Measurements from ENCODE around the gene LETM1. TPM values are rescaled to one million over a fixed set of nuclear protein-coding genes. Genes with fewer than 3 reads are reported as not detected.

Gene LETM1
- total RNA-seq, 1 experiment from 2014 or later = 63.9 TPM

DNA sequence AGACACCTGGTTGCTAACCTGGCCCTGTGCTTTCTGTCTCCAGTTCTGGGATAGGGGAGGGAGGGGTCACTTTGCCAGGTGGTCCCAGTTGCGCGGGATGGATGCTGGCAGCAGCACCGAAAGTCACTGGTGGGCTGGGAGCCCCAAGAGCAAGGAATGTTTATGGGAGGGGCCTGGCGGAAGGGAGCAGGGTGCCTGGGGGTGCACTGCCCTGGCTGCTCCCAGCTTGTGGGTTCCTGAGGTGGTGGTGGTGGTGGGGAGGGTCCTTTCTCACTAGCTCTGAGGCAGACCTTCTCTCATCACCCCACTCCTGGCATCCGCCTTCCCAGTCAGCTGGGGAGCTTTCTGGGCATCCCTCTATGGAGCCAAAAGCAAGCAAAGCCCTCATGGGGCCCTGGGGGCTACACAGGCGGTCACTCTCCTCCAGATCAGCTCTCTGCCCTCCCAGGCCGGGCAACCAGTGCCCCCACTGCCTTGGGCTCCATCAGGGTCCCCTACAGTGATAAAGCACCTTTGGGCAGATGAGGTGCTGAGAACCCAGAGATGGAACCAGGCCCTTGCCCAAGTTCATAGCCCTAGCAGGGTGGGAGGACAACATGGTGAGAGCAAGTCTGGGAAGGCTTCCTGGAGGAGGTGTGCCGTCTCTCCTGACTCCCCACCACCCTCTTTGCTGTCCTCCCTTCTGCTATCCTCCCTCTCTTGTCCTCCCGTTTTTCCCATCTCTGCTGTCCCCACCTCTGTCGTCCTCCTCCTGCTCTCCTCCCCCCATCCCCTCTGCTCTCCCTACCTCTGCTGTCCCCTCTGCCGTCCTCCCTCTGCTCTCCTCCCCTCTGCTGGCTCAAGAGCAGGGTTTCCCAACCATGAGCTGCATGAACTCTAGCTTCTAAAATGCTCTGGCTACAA is 46.9 kb downstream of the LETM1 start:
- Mint-ChIP-seq H3K36me3 (ENCODE audit: insufficient read depth, unreplicated experiment) (peaks cover 52% of the 10 kb centered on the region), H3K9me3 (ENCODE audit: unreplicated experiment) (no peaks in the 10 kb centered on the region), H3K27me3 (ENCODE audit: insufficient read depth, unreplicated experiment) (no peaks in the 10 kb centered on the region), H3K4me1 (ENCODE audit: low read depth, unreplicated experiment) (no peaks in the 10 kb centered on the region), H3K27ac (ENCODE audit: unreplicated experiment) (peak overlapping the region; percentile 12), H3K4me3 (ENCODE audit: unreplicated experiment) (no peak overlapping the region)
- intact Hi-C loops (cut with micrococcal nuclease; ENCODE audit: unreplicated experiment) = no loop called here
- TF ChIP-seq, protein P1, sequence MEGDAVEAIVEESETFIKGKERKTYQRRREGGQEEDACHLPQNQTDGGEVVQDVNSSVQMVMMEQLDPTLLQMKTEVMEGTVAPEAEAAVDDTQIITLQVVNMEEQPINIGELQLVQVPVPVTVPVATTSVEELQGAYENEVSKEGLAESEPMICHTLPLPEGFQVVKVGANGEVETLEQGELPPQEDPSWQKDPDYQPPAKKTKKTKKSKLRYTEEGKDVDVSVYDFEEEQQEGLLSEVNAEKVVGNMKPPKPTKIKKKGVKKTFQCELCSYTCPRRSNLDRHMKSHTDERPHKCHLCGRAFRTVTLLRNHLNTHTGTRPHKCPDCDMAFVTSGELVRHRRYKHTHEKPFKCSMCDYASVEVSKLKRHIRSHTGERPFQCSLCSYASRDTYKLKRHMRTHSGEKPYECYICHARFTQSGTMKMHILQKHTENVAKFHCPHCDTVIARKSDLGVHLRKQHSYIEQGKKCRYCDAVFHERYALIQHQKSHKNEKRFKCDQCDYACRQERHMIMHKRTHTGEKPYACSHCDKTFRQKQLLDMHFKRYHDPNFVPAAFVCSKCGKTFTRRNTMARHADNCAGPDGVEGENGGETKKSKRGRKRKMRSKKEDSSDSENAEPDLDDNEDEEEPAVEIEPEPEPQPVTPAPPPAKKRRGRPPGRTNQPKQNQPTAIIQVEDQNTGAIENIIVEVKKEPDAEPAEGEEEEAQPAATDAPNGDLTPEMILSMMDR (IDR thresholded peaks at IDR 0.05; ENCODE audit: insufficient read depth in 1 of 2, low read depth in 1 of 2, low read length in 1 of 2, severe bottlenecking in 1 of 2, unreplicated experiment in 1 of 2) = no peak
- POLR2A ChIA-PET = interaction anchor here (0.6 to 0.8 kb wide), 2 partner anchors 14 to 88 kb away, joined by 3 to 11 read pairs; partner anchors contain the start of genes TACC3 and TMEM129
- H3K4me1 ChIP-seq = peaks cover 4% of the 10 kb centered on the region; the same call in 1 of the 2 replicates
- BruUV-seq (replicated peaks) = no TSS peak
- no peaks in the 10 kb centered on the region for H3K27me3 ChIP-seq (replicated peaks; ENCODE audit: control insufficient read depth, insufficient read depth, low read length)
- no peak overlapping the region for H3K4me3 ChIP-seq (ENCODE audit: low read depth, low read length)
- no peaks in the 10 kb centered on the region; the same call in 1 of the 2 replicates for H3K36me3 ChIP-seq (ENCODE audit: control insufficient read depth, insufficient read depth, low read length)
- H3K9me3 ChIP-seq = no peaks in the 10 kb centered on the region
- CTCF ChIA-PET = interaction anchor here (1.0 to 3.1 kb wide), 8 partner anchors 14 to 61 kb away, joined by 3 to 23 read pairs (median 4); no protein-coding TSS in a partner anchor
- no peak for DNase-seq

DNA sequence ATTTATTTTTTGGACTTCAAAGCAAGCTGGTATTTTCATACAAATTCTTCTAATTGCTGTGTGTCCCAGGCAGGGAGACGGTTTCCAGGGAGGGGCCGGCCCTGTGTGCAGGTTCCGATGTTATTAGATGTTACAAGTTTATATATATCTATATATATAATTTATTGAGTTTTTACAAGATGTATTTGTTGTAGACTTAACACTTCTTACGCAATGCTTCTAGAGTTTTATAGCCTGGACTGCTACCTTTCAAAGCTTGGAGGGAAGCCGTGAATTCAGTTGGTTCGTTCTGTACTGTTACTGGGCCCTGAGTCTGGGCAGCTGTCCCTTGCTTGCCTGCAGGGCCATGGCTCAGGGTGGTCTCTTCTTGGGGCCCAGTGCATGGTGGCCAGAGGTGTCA is 47.6 kb downstream of the LETM1 start:
- Mint-ChIP-seq H3K9me3 (ENCODE audit: unreplicated experiment) (no peaks in the 10 kb centered on the region), H3K4me1 (ENCODE audit: low read depth, unreplicated experiment) (no peaks in the 10 kb centered on the region), H3K27ac (ENCODE audit: unreplicated experiment) (no peak overlapping the region), H3K4me3 (ENCODE audit: unreplicated experiment) (no peak overlapping the region), H3K36me3 (ENCODE audit: insufficient read depth, unreplicated experiment) (peaks cover 55% of the 10 kb centered on the region), H3K27me3 (ENCODE audit: insufficient read depth, unreplicated experiment) (no peaks in the 10 kb centered on the region)
- Histone ChIP-seq H3K27me3 (replicated peaks; ENCODE audit: control insufficient read depth, insufficient read depth, low read length) (no peaks in the 10 kb centered on the region), H3K4me1 (peaks cover 4% of the 10 kb centered on the region; the same call in 1 of the 2 replicates), H3K4me3 (ENCODE audit: low read depth, low read length) (no peak overlapping the region), H3K9me3 (no peaks in the 10 kb centered on the region), H3K36me3 (ENCODE audit: control insufficient read depth, insufficient read depth, low read length) (no peaks in the 10 kb centered on the region; the same call in 1 of the 2 replicates)
- no peak for DNase-seq
- TF ChIP-seq, protein P1 (IDR thresholded peaks at IDR 0.05; ENCODE audit: insufficient read depth in 1 of 2, low read depth in 1 of 2, low read length in 1 of 2, severe bottlenecking in 1 of 2, unreplicated experiment in 1 of 2) = no peak
- BruUV-seq (replicated peaks) = TSS peak; percentile 65
- CTCF ChIA-PET = interaction anchor here (1.1 to 3.1 kb wide), 3 partner anchors 13 to 61 kb away, joined by 3 to 23 read pairs (median 4); no protein-coding TSS in a partner anchor
- POLR2A ChIA-PET = no interaction called here
- intact Hi-C loops (cut with micrococcal nuclease; ENCODE audit: unreplicated experiment) = no loop called here

- no peaks in the 10 kb centered on the region for H3K27me3 Mint-ChIP-seq (ENCODE audit: insufficient read depth, unreplicated experiment)
Measured at GRCh38 chr4:1807332-1807777, 48.6 kb downstream of the LETM1 start.

More at GRCh38 chr4:1807332-1807777, 48.6 kb downstream of the LETM1 start:
- no peak overlapping the region for H3K4me3 Mint-ChIP-seq (ENCODE audit: unreplicated experiment)
- Histone ChIP-seq H3K27me3 (replicated peaks; ENCODE audit: control insufficient read depth, insufficient read depth, low read length) (no peaks in the 10 kb centered on the region), H3K4me1 (peaks cover 6% of the 10 kb centered on the region), H3K36me3 (ENCODE audit: control insufficient read depth, insufficient read depth, low read length) (no peaks in the 10 kb centered on the region; the same call in 1 of the 2 replicates), H3K4me3 (ENCODE audit: low read depth, low read length) (no peak overlapping the region), H3K9me3 (no peaks in the 10 kb centered on the region)
- H3K36me3 Mint-ChIP-seq (ENCODE audit: insufficient read depth, unreplicated experiment) = peaks cover 57% of the 10 kb centered on the region
- no peaks in the 10 kb centered on the region for H3K9me3 Mint-ChIP-seq (ENCODE audit: unreplicated experiment)
- BruUV-seq (replicated peaks) = no TSS peak
- no peaks in the 10 kb centered on the region for H3K4me1 Mint-ChIP-seq (ENCODE audit: low read depth, unreplicated experiment)
- intact Hi-C loops (cut with micrococcal nuclease; ENCODE audit: unreplicated experiment) = no loop called here
- POLR2A ChIA-PET = no interaction called here
- CTCF ChIA-PET = no interaction called here
- peak in 1 of 2 experiments; percentile 49 for DNase-seq
- H3K27ac Mint-ChIP-seq (ENCODE audit: unreplicated experiment) = no peak overlapping the region
- TF ChIP-seq, protein P1 (IDR thresholded peaks at IDR 0.05; ENCODE audit: insufficient read depth in 1 of 2, low read depth in 1 of 2, low read length in 1 of 2, severe bottlenecking in 1 of 2, unreplicated experiment in 1 of 2) = no peak
